ENCODE results near the gene MPV17. TPM values are rescaled to one million over a fixed set of nuclear protein-coding genes. Genes with fewer than 3 reads are reported as not detected.

MPV17 gene
- total and polyA plus RNA-seq, 9 of the 15 experiments (the other 6 are each of a cell fraction or from before 2014, with no cell fraction given): 54.7 to 140 (median 70.2) TPM

- peaks cover 20 to 27% of the 10 kb centered on the region in 2 experiments for H3K4me1 ChIP-seq (replicated peaks in 1 of 2; ENCODE audit: control insufficient read depth in 2 of 2, insufficient read depth in 2 of 2, low read length in 2 of 2)
- H3K27me3 ChIP-seq (ENCODE audit: control insufficient read depth in 2 of 2, insufficient read depth in 2 of 2, low read length in 2 of 2): no peaks in the 10 kb centered on the region
- no peaks in the 10 kb centered on the region for H3K9me1 ChIP-seq (ENCODE audit: control insufficient read depth, insufficient read depth, low read length)
- under 1% methylated on average over 32 of the region's 46 CpGs for WGBS (ENCODE audit: insufficient coverage, low coverage, missing lambda C conversion rate)
- FAIRE-seq: peak; percentile 89
- TSS peak; percentile 47 for BruUV-seq (replicated peaks)
- H4K20me1 ChIP-seq (replicated peaks; ENCODE audit: control insufficient read depth, insufficient read depth, low read length): no peaks in the 10 kb centered on the region
- H3K4me2 ChIP-seq (ENCODE audit: insufficient read depth, low read length): peak overlapping the region; percentile 94
- peak overlapping the region; percentile 86 for H3K4me3 ChIP-seq
- ChIA-PET POLR2A (interaction anchor here (0.7 to 4.3 kb wide), 7 partner anchors 10 to 83 kb away, joined by 3 to 41 read pairs (median 4); partner anchors contain the start of genes GTF3C2, PPM1G and ZNF513), CTCF (ENCODE audit: low intra/inter-chr PET ratio) (interaction anchor here (1.4 kb wide), 1 partner anchor 50 kb away, joined by 5 read pairs; no protein-coding TSS in a partner anchor)
- DNase-seq (ENCODE audit: extremely low read depth in 1 of 4, low spot score in 3 of 4): peak; percentile 60 to 84 (median 72)
- in situ Hi-C loops (cut with MboI): no loop called here
- ATAC-seq: peak; percentile 66
- H3K9ac ChIP-seq (ENCODE audit: insufficient read depth in 1 of 2, low read depth in 2 of 2, low read length in 2 of 2): peak overlapping the region; percentile 94 to 97
- intact Hi-C loops (cut with micrococcal nuclease): loop anchor here (1.0 to 5.0 kb wide), 3 partner anchors 15 to 69 kb away; partner anchors contain the start of genes GTF3C2 and MPV17
- H3K36me3 ChIP-seq (ENCODE audit: control insufficient read depth, insufficient read depth, low read length): peaks cover 71% of the 10 kb centered on the region
- no peaks in the 10 kb centered on the region for H3K9me3 ChIP-seq (replicated peaks; ENCODE audit: control insufficient read depth, insufficient read depth, low read depth, low read length)
- H3K27ac ChIP-seq (ENCODE audit: extremely low read depth, low read depth, low read length): peak overlapping the region; percentile 96
- peak overlapping the region; percentile 89 for H2AFZ ChIP-seq (ENCODE audit: low read depth, low read length)
- H3K79me2 ChIP-seq (ENCODE audit: control insufficient read depth, insufficient read depth, low read length): peaks cover 51% of the 10 kb centered on the region
- TF ChIP-seq MEF2D (tag; conservative IDR thresholded peaks at IDR 0.05; ENCODE audit: low read depth): peak; percentile 33; the same call in 1 of the 2 replicates
- peak; percentile 69 for TF ChIP-seq MEIS2 (IDR thresholded peaks at IDR 0.05; ENCODE audit: partially characterized antibody)
- TF ChIP-seq POLR2B (IDR thresholded peaks at IDR 0.05; ENCODE audit: low read depth, partially characterized antibody): no peak
- no peak for TF ChIP-seq BDP1 (IDR thresholded peaks at IDR 0.05; ENCODE audit: insufficient read depth, insufficient read length)
- no peak for TF ChIP-seq ZNF311 (CRISPR knock-in tag; IDR thresholded peaks at IDR 0.05)
- TF ChIP-seq TAF1 (IDR thresholded peaks at IDR 0.05; ENCODE audit: control insufficient read depth, extremely low read depth, insufficient read depth, low read length, severe bottlenecking): peak; percentile 33
- peak; percentile 54; the same call in 1 of the 2 replicates for TF ChIP-seq SPI1 (IDR thresholded peaks at IDR 0.05; ENCODE audit: borderline replicate concordance, low read depth, low read length)
- 0 out of 4 replicates have a peak, but pooled peaks of 1 of the 2 experiments have one; percentile 38 for TF ChIP-seq KDM4B (IDR thresholded peaks at IDR 0.05; ENCODE audit: borderline replicate concordance in 2 of 2, low read depth in 1 of 2)
- TF ChIP-seq ZNF644 (tag; IDR thresholded peaks at IDR 0.05; ENCODE audit: low read depth): peak; percentile 84
- no peak for TF ChIP-seq COPS2 (conservative IDR thresholded peaks at IDR 0.05)
- TF ChIP-seq ETV6 (IDR thresholded peaks at IDR 0.05; ENCODE audit: borderline replicate concordance in 1 of 2, low read depth in 2 of 2, low read length in 1 of 2): peak; percentile 83 to 92
- TF ChIP-seq ETV6 (CRISPR knock-in tag; IDR thresholded peaks at IDR 0.05; ENCODE audit: borderline replicate concordance): no peak; the same call in 1 of the 2 replicates
- TF ChIP-seq FUS (optimal IDR thresholded peaks at IDR 0.05; ENCODE audit: low read depth, low read length): no peak
- no peak for TF ChIP-seq ELK1 (CRISPR knock-in tag; IDR thresholded peaks at IDR 0.05)
- TF ChIP-seq ZNF764 (CRISPR knock-in tag; IDR thresholded peaks at IDR 0.05; ENCODE audit: low read depth): 0 out of 2 replicates have a peak, but pooled peaks have one; percentile 33
- peak; percentile 87 for TF ChIP-seq ETV1 (tag; conservative IDR thresholded peaks at IDR 0.05; ENCODE audit: low read depth)
Measured at GRCh38 chr2:27370816-27371620, 48.1 kb upstream of the MPV17 start.

Data from K562 (cell line).